SK-N-SH (cell line): ENCODE results near the gene PCNT. TPM values are rescaled to one million over a fixed set of nuclear protein-coding genes. Genes with fewer than 3 reads are reported as not detected.

Experiments
- CTCF ChIA-PET: fragments of 300-600, 350-600 bp; formaldehyde crosslinking; extraction: SDS; loops from one replicate; lab custom pipeline; 2021; lab: Yijun Ruan, JAX
- POLR2A ChIA-PET: fragments of 350-600 bp; sonication (Branson Sonifier 250); formaldehyde crosslinking; extraction: SDS; loops from one replicate; lab custom pipeline; 2020; ENCODE audit warnings: antibody characterized with exemption, inconsistent platforms; lab: Yijun Ruan, JAX
- DNase-seq: peaks from one replicate; pipeline ENCODE4 v3.0.0; 2012
- H2AFZ ChIP-seq: fragments of 200-600 bp; sonication (generic); 2 replicates; pipeline ENCODE4 v1.8.1; 2016; ENCODE audit warnings: antibody characterized with exemption, mild to moderate bottlenecking, low read depth
- H3F3A ChIP-seq: fragments of 200-600 bp; sonication (generic); replicated peaks from 2 replicates; pipeline ENCODE3; 2016; ENCODE audit warnings: antibody characterized with exemption, mild to moderate bottlenecking; ENCODE audit not compliant: insufficient read depth
- H3K27ac ChIP-seq, 2 experiments: fragments of 200-500 bp in 1 of 2; fragments of 200-600 bp in 1 of 2; sonication (Bioruptor generic) in 1 of 2; sonication (generic), shearing (Covaris generic) in 1 of 2; 2 replicates each; pipeline versions ENCODE4 v1.5.1 to v1.6.1; 2014 to 2016; ENCODE audit warnings: low read depth in 2 of 2, inconsistent platforms in 1 of 2, low read length in 1 of 2, mild to moderate bottlenecking in 1 of 2, mixed read lengths in 1 of 2
- H3K27me3 ChIP-seq: fragments of 200-600 bp; sonication (generic), shearing (Covaris generic); 2 replicates; pipeline ENCODE4 v1.6.1; 2016; ENCODE audit warnings: mixed run types; ENCODE audit not compliant: insufficient read depth
- H3K36me3 ChIP-seq, 2 experiments: fragments of 200-500 bp in 1 of 2; fragments of 200-600 bp in 1 of 2; sonication (Bioruptor generic) in 1 of 2; sonication (generic) in 1 of 2; replicated peaks in 1 of 2; 2 replicates each; pipeline versions ENCODE3 to v1.5.1; 2014 to 2016; ENCODE audit warnings: low read length in 1 of 2, mild to moderate bottlenecking in 1 of 2; ENCODE audit not compliant: insufficient read depth in 2 of 2, control insufficient read depth in 1 of 2
- H3K4me1 ChIP-seq, 2 experiments: fragments of 200-500 bp in 1 of 2; fragments of 200-600 bp in 1 of 2; sonication (Bioruptor generic) in 1 of 2; sonication (generic), shearing (Covaris generic) in 1 of 2; 2 replicates each; pipeline versions ENCODE4 v1.5.1 to v1.6.1; 2014 to 2016; ENCODE audit warnings: low read depth in 1 of 2, low read length in 1 of 2, mixed run types in 1 of 2; ENCODE audit not compliant: insufficient read depth in 2 of 2, control insufficient read depth in 1 of 2
- H3K4me2 ChIP-seq: fragments of 200-600 bp; sonication (generic), shearing (Covaris generic); 2 replicates; pipeline ENCODE4 v1.6.1; 2017; ENCODE audit warnings: mixed run types
- H3K4me3 ChIP-seq, 2 experiments: fragments of 200-500 bp in 1 of 2; fragments of 200-600 bp in 1 of 2; sonication (Bioruptor generic) in 1 of 2; sonication (generic), shearing (Covaris generic) in 1 of 2; 2 replicates each; pipeline versions ENCODE4 v1.5.1 to v1.8.1; 2014 to 2016; ENCODE audit warnings: low read depth in 2 of 2, inconsistent platforms in 1 of 2, low read length in 1 of 2, mild to moderate bottlenecking in 1 of 2, mixed read lengths in 1 of 2, moderate library complexity in 1 of 2
- H3K79me2 ChIP-seq: fragments of 200-600 bp; sonication (generic); 2 replicates; pipeline ENCODE4 v1.8.1; 2017; ENCODE audit warnings: mild to moderate bottlenecking; ENCODE audit not compliant: insufficient read depth
- H3K9ac ChIP-seq: fragments of 200-600 bp; sonication (generic); 2 replicates; pipeline ENCODE4 v1.6.1; 2017; ENCODE audit warnings: mixed run types
- H3K9me2 ChIP-seq: fragments of 200-600 bp; sonication (generic); 2 replicates; pipeline ENCODE4 v1.6.1; 2017; ENCODE audit warnings: mixed run types
- H3K9me3 ChIP-seq: fragments of 200-600 bp; sonication (generic); 2 replicates; pipeline ENCODE4 v1.6.1; 2017; ENCODE audit warnings: mixed run types, mild to moderate bottlenecking, moderate library complexity
- H4K20me1 ChIP-seq: fragments of 200-600 bp; sonication (generic); 2 replicates; pipeline ENCODE4 v1.6.1; 2017; ENCODE audit warnings: mild to moderate bottlenecking, mixed run types; ENCODE audit not compliant: insufficient read depth
- EP300 ChIP-seq, 2 experiments: IDR thresholded peaks; 2 replicates each; pipeline versions ENCODE4 v1.4.0 to v1.6.1; 2012; ENCODE audit warnings: borderline replicate concordance in 1 of 2, low read depth in 1 of 2, low read length in 1 of 2
- EZH2phosphoT487 ChIP-seq: fragments of 200-600 bp; sonication (generic); IDR thresholded peaks from 2 replicates; pipeline ENCODE4 v1.6.1; 2017; ENCODE audit warnings: low read depth, mixed run types, mild to moderate bottlenecking, antibody characterized with exemption, moderate library complexity, borderline replicate concordance
- FOXJ3 ChIP-seq: sonication (generic); formaldehyde crosslinking; IDR thresholded peaks from 2 replicates; pipeline ENCODE4 v1.5.1; 2020; ENCODE audit warnings: mild to moderate bottlenecking, missing genetic modification reagents
- FOXM1 ChIP-seq: IDR thresholded peaks from 2 replicates; pipeline ENCODE4 v1.4.0; 2012; ENCODE audit warnings: low read depth, mild to moderate bottlenecking
- GABPA ChIP-seq: IDR thresholded peaks from 2 replicates; pipeline ENCODE4 v1.4.0; 2012; ENCODE audit warnings: low read depth, mild to moderate bottlenecking
- JUND ChIP-seq: IDR thresholded peaks from 2 replicates; pipeline ENCODE4 v1.4.0; 2012
- MEF2A ChIP-seq: IDR thresholded peaks from 2 replicates; pipeline ENCODE4 v1.4.0; 2012; ENCODE audit warnings: low read depth, borderline replicate concordance
- MXI1 ChIP-seq: IDR thresholded peaks from 2 replicates; pipeline ENCODE4 v1.6.1; 2012; ENCODE audit warnings: mild to moderate bottlenecking, low read depth, low read length, improper control_type of control experiment
- NFIC ChIP-seq: IDR thresholded peaks from 2 replicates; pipeline ENCODE4 v1.4.0; 2012; ENCODE audit warnings: borderline replicate concordance
- PBX3 ChIP-seq: IDR thresholded peaks from 2 replicates; pipeline ENCODE4; 2012
- RAD21 ChIP-seq: IDR thresholded peaks from 2 replicates; pipeline ENCODE4 v1.6.1; 2012; ENCODE audit warnings: mild to moderate bottlenecking, low read length
- RCOR1 ChIP-seq: fragments of 150-350 bp; IDR thresholded peaks from 2 replicates; pipeline ENCODE4 v1.6.1; 2017; ENCODE audit warnings: antibody characterized with exemption, low read length
- RFX5 ChIP-seq: IDR thresholded peaks from 2 replicates; pipeline ENCODE4 v1.6.1; 2012; ENCODE audit warnings: mild to moderate bottlenecking, improper control_type of control experiment, low read length
- RXRA ChIP-seq: IDR thresholded peaks from 2 replicates; pipeline ENCODE4 v1.4.0; 2012; ENCODE audit warnings: low read depth, mild to moderate bottlenecking, borderline replicate concordance
- USF1 ChIP-seq: IDR thresholded peaks from 2 replicates; pipeline ENCODE4 v1.4.0; 2012; ENCODE audit warnings: low read depth, borderline replicate concordance
- USF2 ChIP-seq: fragments of 150-350 bp; IDR thresholded peaks from 2 replicates; pipeline ENCODE4 v1.6.1; 2017; ENCODE audit warnings: antibody characterized with exemption, low read length, low read depth, borderline replicate concordance
- ZBTB33 ChIP-seq: IDR thresholded peaks from 2 replicates; pipeline ENCODE4 v1.4.0; 2012; ENCODE audit warnings: low read depth, borderline replicate concordance
- WGBS: methylation state at CpG from one replicate; pipeline ENCODE4 v1.1.6; 2017; ENCODE audit warnings: low lambda C conversion rate; 5-methylcytosine and 5-hydroxymethylcytosine counted together
- polyA plus RNA-seq, 3 experiments: library from polyadenylated mRNA; depleted of rRNA; stranded (reverse); fragments of >200 nt; gene quantifications; 2 replicates each; pipeline ENCODE4 v1.2.3, GENCODE V29; 2012

PCNT gene
- polyA plus RNA-seq, 1 of the 3 experiments (the other 2 are of a cell fraction) = 15.7 TPM

- H2AFZ ChIP-seq = no peak overlapping the region
- no peaks in the 10 kb centered on the region for H4K20me1 ChIP-seq
- no peaks in the 10 kb centered on the region for H3K9me2 ChIP-seq
- 92% methylated on average over 8 of the region's 13 CpGs for WGBS
- peaks cover 17 to 37% of the 10 kb centered on the region in 2 experiments for H3K36me3 ChIP-seq
- TF ChIP-seq MEF2A = no peak
- TF ChIP-seq PBX3 = no peak
- TF ChIP-seq MXI1 = no peak
- TF ChIP-seq RCOR1 = no peak
- no peak for TF ChIP-seq USF1
- TF ChIP-seq JUND = no peak
- TF ChIP-seq, all 33 proteins: peak for 0
- ChIA-PET CTCF (interaction anchor here (1.1 kb wide), 1 partner anchor 20 kb away, joined by 4 read pairs; no protein-coding TSS in a partner anchor), POLR2A (no interaction called here)
- no peak overlapping the region for H3K27ac ChIP-seq
- H3K9ac ChIP-seq = no peak overlapping the region
- H3K79me2 ChIP-seq = no peaks in the 10 kb centered on the region
- no peak overlapping the region for H3K4me2 ChIP-seq
- no peaks in the 10 kb centered on the region for H3K27me3 ChIP-seq
- no peak overlapping the region for H3K4me3 ChIP-seq
- H3F3A ChIP-seq = peaks cover 5% of the 10 kb centered on the region
- H3K4me1 ChIP-seq = no peaks in the 10 kb centered on the region
- DNase-seq = no peak
- H3K9me3 ChIP-seq = no peaks in the 10 kb centered on the region
These were observed 77.4 kb downstream of the PCNT start for GRCh38 chr21:46401186-46401910.

- Histone ChIP-seq H3K79me2 (no peaks in the 10 kb centered on the region), H3K4me2 (no peak overlapping the region), H3K9ac (no peak overlapping the region), H2AFZ (no peak overlapping the region), H3K9me3 (no peaks in the 10 kb centered on the region), H3K9me2 (no peaks in the 10 kb centered on the region), H3K27me3 (no peaks in the 10 kb centered on the region), H3K4me1 (no peaks in the 10 kb centered on the region), H3F3A (peaks cover 6% of the 10 kb centered on the region), H3K27ac (no peak overlapping the region), H4K20me1 (no peaks in the 10 kb centered on the region), H3K36me3 (peaks cover 18 to 35% of the 10 kb centered on the region in 2 experiments), H3K4me3 (no peak overlapping the region)
- CTCF ChIA-PET = interaction anchor here (0.8 to 1.3 kb wide), 4 partner anchors 10 to 259 kb away, joined by 3 to 4 read pairs (median 4); no protein-coding TSS in a partner anchor
- no peak for DNase-seq
- POLR2A ChIA-PET = no interaction called here
- 93% methylated on average over 13 of the region's 15 CpGs for WGBS
- no peak for TF ChIP-seq FOXJ3 (CRISPR knock-in tag)
- no peak for TF ChIP-seq PBX3
- no peak for TF ChIP-seq RXRA
- no peak for TF ChIP-seq EP300 (IDR thresholded peaks at IDR 0.05; ENCODE audit: borderline replicate concordance in 1 of 2, low read depth in 1 of 2, low read length in 1 of 2)
- TF ChIP-seq RFX5 = no peak
- no peak for TF ChIP-seq USF2
- TF ChIP-seq FOXM1 = no peak
- no peak for TF ChIP-seq RAD21
- TF ChIP-seq GABPA = no peak
- TF ChIP-seq USF1 = no peak
- TF ChIP-seq NFIC = no peak
- no peak for TF ChIP-seq EZH2phosphoT487
- TF ChIP-seq MEF2A = no peak
- no peak for TF ChIP-seq JUND
- no peak for TF ChIP-seq ZBTB33
- TF ChIP-seq MXI1 = no peak
These were observed 78.5 kb downstream of the PCNT start for GRCh38 chr21:46402421-46402820.
